Endometrium (tissue), 2 donors: ENCODE data around the gene COL6A3.

ENCODE experiments used
- FAIRE-seq: peaks from 2 replicates; lab custom pipeline; 2012; peaks lifted over from hg19 to GRCh38; lab: Jason Lieb, UNC
- donor health status: control.
- donor health status: control.

COL6A3 gene, protein sequence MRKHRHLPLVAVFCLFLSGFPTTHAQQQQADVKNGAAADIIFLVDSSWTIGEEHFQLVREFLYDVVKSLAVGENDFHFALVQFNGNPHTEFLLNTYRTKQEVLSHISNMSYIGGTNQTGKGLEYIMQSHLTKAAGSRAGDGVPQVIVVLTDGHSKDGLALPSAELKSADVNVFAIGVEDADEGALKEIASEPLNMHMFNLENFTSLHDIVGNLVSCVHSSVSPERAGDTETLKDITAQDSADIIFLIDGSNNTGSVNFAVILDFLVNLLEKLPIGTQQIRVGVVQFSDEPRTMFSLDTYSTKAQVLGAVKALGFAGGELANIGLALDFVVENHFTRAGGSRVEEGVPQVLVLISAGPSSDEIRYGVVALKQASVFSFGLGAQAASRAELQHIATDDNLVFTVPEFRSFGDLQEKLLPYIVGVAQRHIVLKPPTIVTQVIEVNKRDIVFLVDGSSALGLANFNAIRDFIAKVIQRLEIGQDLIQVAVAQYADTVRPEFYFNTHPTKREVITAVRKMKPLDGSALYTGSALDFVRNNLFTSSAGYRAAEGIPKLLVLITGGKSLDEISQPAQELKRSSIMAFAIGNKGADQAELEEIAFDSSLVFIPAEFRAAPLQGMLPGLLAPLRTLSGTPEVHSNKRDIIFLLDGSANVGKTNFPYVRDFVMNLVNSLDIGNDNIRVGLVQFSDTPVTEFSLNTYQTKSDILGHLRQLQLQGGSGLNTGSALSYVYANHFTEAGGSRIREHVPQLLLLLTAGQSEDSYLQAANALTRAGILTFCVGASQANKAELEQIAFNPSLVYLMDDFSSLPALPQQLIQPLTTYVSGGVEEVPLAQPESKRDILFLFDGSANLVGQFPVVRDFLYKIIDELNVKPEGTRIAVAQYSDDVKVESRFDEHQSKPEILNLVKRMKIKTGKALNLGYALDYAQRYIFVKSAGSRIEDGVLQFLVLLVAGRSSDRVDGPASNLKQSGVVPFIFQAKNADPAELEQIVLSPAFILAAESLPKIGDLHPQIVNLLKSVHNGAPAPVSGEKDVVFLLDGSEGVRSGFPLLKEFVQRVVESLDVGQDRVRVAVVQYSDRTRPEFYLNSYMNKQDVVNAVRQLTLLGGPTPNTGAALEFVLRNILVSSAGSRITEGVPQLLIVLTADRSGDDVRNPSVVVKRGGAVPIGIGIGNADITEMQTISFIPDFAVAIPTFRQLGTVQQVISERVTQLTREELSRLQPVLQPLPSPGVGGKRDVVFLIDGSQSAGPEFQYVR (N-terminal part only)

DNA sequence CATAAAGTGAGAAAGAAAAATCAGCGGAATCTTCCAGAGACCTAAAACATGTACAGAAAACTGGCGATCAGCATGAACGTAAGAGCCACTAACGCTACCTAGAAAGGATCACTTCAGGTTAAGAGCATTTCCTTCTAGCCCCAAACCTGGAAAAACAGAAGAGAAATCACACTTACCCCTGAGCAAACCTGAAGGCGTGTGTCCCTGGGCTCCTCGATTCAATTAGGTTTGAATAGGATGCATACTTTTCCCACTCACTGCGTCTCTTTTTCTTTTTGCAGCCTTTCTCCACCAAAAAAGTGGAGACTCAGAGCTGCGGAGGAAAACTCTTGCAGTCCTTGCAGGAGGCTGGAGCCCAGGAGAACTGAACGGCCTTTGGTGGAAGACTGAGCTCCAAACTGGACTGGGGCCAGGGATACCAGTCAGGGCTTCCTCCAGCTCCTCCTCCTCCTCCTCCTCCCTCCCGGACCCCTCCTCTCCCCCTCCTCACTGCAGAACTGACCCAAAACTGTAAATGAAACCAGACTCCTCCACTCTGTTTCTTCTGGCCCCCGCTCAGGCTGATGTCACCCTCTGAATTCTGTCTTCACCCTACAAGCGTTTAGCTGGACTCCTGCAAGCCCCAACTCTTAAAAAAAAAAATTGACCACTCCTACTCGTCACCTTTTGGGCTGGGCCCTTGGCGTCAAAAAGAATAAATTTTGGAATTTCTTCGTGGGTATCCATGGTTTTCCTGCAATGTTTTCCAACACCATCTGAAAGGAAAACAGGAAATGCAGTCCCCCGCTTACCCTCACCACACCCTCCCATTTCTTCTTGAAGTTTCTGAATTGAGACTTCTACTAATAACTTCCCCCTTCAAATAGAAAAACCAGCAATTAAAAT lies at the start of gene COL6A3:
Gene COL6A3, minus strand, starts transcription at position 388 of the 885 bp plus-strand sequence. CDS start 17,347 bp downstream, outside the sequence.
- FAIRE-seq = peak; percentile 92

DNA sequence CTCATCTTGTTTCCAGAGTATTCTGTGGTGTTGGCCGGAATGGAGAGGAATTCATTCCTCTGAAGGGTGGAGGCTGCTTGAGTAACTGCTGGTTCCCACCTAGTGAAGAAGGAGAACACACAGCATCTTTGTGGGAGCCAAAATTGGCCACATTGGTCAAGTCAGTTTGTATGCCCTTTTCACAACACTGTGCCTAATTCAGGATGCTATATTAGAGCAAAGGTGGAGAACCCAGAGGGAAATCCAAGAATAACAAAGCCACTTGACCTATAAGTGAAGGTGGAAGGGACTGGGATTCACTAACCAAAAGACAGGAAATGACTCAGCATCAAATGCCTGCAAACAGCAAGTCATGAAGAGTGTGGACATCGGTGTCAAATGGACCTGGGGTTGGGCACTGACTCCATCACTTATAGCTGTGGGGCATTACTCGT lies 45.8 kb upstream of the COL6A3 start:
- FAIRE-seq = no peak

GRCh38 chr2:237459226-237459625 lies 45.3 kb upstream of the COL6A3 start:
- FAIRE-seq = no peak

GRCh38 chr2:237458519-237458918 lies 44.6 kb upstream of the COL6A3 start:
- FAIRE-seq = no peak

DNA sequence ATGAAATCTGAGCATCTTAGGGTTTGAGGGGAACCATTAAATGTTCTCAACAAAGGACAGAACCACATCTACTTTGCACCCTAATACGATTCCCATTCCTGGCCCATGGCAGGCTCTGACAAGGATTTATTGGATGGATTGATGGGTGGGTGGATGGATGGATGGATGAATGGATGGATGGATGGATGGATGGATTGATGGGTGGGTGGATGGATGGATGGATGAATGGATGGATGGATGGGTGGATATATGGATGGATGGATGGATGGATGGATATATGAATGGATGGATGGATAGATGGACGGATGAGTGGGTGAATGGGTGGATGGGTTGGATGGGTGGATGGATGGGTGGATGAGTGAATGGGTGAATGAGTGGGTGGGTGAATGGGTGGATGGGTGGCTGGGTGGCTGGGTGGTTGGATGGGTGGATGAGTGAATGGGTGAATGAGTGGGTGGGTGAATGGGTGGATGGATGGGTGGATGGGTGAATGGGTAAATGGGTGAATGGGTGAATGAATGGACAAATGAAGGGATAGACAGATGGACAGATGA lies 43.5 kb upstream of the COL6A3 start:
- FAIRE-seq = no peak

GRCh38 chr2:237456200-237456843 lies 42.4 kb upstream of the COL6A3 start:
- no peak for FAIRE-seq

GRCh38 chr2:237455764-237456163 lies 41.8 kb upstream of the COL6A3 start:
- no peak for FAIRE-seq

GRCh38 chr2:237453671-237454070 lies 39.7 kb upstream of the COL6A3 start:
- no peak for FAIRE-seq

DNA sequence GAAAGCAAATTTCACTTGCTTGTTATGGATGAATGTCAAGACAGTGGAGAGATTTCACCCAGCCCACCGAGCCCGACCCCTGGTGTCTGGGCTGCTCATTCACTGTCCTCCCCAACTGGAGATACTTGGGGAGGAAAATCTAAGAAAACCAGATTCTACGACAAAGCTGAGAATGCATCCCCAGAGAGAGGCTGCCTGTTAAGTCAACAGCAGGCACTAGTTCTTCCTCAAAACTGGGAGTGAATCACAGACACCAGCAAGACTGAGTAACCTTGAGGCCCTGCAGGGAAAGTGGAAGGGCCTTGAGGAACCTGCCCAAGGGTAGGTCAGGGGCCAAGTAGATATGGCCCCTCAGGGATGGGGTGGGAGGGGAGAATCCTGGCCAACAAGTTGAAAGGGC lies 38.9 kb upstream of the COL6A3 start:
- FAIRE-seq = no peak

DNA sequence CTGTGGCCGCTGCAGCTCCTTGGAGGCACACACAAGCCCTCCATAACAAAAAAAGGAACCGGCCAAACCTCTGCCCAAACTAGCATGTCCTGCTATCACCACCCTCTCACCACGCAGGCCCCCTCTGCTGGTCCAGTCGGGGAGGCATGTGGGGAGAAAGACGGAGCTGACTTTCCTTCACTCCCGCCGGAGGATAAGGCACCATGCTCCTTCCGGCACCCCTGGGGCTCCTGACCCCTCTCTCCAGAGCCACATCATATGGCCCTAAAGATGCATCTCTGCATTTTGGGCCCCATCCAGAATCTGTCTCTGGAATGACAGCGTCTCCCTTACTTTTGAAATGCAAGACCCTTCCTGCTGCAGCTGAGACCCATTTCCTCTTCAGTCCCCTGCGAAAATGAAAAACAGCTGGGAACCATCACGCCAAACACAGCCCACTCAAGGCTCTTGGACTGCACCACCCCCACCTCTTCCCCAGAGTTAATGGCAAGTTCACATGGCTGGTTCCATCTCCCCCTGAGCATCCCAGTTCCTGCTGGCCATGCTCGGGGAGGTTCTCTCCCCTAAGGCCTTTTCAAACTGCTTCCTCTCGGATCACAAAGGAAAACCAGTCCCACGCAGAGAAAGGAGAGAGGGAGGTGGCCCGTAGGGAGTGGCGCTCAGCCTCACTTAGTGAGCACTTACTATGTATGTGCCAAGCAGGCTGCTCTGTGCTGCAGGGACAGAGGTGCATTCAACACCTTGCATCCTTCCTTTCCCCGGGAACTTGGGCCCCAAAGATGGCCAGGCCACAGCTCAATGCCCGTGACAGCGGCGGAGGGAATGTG lies 37.9 kb upstream of the COL6A3 start:
- FAIRE-seq = no peak

- no peak for FAIRE-seq
These were observed 36.6 kb upstream of the COL6A3 start for GRCh38 chr2:237450583-237450982.

GRCh38 chr2:237450108-237450507 lies 36.1 kb upstream of the COL6A3 start:
- no peak for FAIRE-seq

- no peak for FAIRE-seq
These were observed 35.4 kb upstream of the COL6A3 start for GRCh38 chr2:237449193-237449881.

DNA sequence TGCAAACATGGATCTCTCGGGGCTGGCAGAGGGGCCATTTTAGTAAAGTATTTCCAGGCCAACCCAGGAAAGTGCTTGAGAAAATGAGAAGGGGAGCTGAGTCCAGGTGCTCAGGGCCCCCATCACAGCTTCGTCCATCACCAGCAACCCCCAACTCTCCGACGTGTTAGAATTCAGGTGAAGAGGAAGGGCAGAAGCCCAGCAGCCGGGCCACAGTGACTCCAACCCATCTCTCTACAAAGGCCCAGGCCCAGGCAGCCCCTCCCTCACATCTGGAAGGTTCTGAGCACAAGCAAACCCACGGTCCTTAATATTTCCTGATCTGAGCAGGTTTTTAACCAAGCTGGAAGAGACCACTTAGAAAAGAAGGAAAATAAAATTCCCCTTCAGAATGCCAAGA lies 34.7 kb upstream of the COL6A3 start:
- no peak for FAIRE-seq

- no peak for FAIRE-seq
These were observed 34.2 kb upstream of the COL6A3 start for GRCh38 chr2:237448171-237448570.

DNA sequence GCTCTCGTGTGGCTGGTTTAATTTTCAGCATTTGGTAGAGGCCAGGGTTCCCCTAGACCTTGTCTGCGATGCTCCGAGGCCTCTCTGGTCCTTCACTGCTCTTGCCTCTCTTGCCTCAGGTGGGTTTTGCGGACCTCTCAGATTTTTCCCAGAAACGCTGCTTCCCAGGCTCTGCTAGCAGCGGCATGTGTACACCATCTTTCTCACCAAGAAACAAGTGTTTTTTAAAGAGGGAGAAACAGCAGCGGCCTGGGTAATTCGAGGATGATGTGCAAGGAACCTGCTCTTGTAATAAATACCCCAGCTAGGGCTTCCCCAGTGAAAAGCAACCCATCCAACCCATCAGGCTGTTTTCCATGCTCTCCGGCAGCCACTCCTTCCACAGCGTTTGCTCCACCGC lies 33.5 kb upstream of the COL6A3 start:
- no peak for FAIRE-seq

- peak; percentile 79 for FAIRE-seq
These were observed 32.3 kb upstream of the COL6A3 start for GRCh38 chr2:237446338-237446665.

- FAIRE-seq = no peak
These were observed 31.8 kb upstream of the COL6A3 start for GRCh38 chr2:237445611-237446337.
